Ovary (tissue), 3 donors: ENCODE data around the gene SIPA1L2.

Experiments used
- EP300 ChIP-seq: sonication (generic); formaldehyde crosslinking; IDR thresholded peaks from one replicate; pipeline ENCODE4 v1.6.1; 2017; ENCODE audit warnings: antibody characterized with exemption
- POLR2A ChIP-seq: fragments of 450-650 bp; IDR thresholded peaks from one replicate; pipeline ENCODE4 v1.6.1; 2017; ENCODE audit warnings: antibody characterized with exemption, mild to moderate bottlenecking, moderate library complexity
- TF ChIP-seq, protein P1 (sequence below), 3 donors: fragments of 450-650 bp in 2 of 3; fragments of 200-600 bp in 1 of 3; IDR thresholded peaks; one replicate each; pipeline versions ENCODE4 v1.5.1 to v1.8.0; 2016 to 2022; ENCODE audit warnings: antibody characterized with exemption in 3 of 3, mild to moderate bottlenecking in 1 of 3
- donor health status: DM: no; HTN: no; CAD: no.

- TF ChIP-seq POLR2A (no peak), EP300 (no peak)
- TF ChIP-seq, protein P1, sequence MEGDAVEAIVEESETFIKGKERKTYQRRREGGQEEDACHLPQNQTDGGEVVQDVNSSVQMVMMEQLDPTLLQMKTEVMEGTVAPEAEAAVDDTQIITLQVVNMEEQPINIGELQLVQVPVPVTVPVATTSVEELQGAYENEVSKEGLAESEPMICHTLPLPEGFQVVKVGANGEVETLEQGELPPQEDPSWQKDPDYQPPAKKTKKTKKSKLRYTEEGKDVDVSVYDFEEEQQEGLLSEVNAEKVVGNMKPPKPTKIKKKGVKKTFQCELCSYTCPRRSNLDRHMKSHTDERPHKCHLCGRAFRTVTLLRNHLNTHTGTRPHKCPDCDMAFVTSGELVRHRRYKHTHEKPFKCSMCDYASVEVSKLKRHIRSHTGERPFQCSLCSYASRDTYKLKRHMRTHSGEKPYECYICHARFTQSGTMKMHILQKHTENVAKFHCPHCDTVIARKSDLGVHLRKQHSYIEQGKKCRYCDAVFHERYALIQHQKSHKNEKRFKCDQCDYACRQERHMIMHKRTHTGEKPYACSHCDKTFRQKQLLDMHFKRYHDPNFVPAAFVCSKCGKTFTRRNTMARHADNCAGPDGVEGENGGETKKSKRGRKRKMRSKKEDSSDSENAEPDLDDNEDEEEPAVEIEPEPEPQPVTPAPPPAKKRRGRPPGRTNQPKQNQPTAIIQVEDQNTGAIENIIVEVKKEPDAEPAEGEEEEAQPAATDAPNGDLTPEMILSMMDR (IDR thresholded peaks at IDR 0.05) = no peak
These were observed 23.9 kb upstream of the SIPA1L2 start for GRCh38 chr1:232653789-232654188.
